ENCODE measurements around the gene IGFBP7.

The IGFBP7 gene

GRCh38 chr4:57037982-57038604 lies 72.1 kb downstream of the IGFBP7 start:
- peak; percentile 66 to 68 for DNase-seq

- DNase-seq: no peak
These were observed 75.7 kb downstream of the IGFBP7 start for GRCh38 chr4:57034520-57034919.

- DNase-seq: no peak
These were observed 87.1 kb downstream of the IGFBP7 start for GRCh38 chr4:57023104-57023503.

- DNase-seq: no peak
These were observed 89.6 kb downstream of the IGFBP7 start for GRCh38 chr4:57020467-57021101.

DNA sequence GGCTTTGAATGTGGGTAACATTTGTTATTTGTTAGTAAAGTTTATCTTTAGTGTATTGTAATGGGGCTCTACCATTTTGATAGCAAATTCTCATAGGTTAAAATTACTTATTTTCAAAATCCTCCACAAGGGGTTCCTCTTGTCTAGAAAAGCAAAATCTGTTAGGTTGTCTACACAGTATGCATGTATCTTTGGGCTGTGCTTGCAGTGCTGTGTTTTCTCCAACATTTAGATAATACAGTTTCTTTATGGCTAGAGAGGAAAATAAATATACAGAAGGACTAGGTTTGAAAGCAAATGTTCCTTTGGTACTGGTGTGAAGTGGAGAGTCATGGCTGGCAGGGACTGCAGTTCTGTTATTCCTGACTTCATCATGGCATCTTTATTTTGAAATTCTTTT lies 91.2 kb downstream of the IGFBP7 start:
- DNase-seq: no peak

- no peak for DNase-seq
These were observed 96.6 kb downstream of the IGFBP7 start for GRCh38 chr4:57013543-57014120.

DNA sequence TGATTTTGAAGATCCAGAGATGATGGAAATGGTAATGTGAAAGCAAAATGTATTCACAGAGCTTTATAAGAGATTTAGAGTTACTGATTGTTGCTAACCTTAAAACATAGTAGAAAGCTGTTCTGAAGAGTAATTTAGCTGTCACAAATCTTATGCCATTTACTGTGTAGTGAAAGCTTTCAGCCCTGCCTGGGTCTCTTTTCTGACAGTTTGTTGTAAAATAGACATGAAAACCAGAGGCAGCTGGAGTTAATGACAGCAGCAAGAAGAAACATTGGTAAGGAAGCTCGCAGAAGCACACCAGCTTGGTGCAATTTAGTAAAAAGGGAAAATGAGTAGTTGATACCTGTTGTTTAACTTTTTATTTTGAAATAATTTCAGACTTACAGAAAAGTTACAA lies 110.4 kb downstream of the IGFBP7 start:
- no peak for DNase-seq

GRCh38 chr4:56995525-56995924 lies 114.7 kb downstream of the IGFBP7 start:
- no peak for DNase-seq

- DNase-seq: no peak
These were observed 119.9 kb downstream of the IGFBP7 start for GRCh38 chr4:56990109-56990905.

GRCh38 chr4:56986952-56987351 lies 123.2 kb downstream of the IGFBP7 start:
- DNase-seq: no peak

- DNase-seq: no peak
These were observed 124.0 kb downstream of the IGFBP7 start for GRCh38 chr4:56986192-56986591.

DNA sequence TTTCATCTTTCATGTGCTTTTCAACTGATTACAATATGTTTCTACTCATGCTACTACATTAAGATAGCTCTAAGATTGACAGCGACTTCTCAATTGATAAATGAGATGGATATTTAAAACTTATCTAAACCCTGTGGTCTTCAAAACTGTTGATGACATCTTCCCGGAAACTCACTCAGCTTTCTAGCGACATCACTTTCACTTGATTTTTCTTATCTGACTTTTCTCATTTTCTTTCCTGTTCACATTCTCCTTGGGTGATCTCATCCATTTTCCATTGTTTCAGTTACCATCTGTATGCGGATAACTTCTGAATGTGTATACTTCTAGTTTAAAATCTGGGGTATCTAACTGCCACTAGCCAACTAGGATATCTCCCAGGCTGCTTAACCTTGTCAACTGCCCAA lies 128.4 kb downstream of the IGFBP7 start:
- DNase-seq: no peak

Data from SHP77 (cell line).